ENCODE results near the gene TFDP2.
"Not testable (repeated sequence)": the region's sequence is repeated elsewhere in the genome, so short reads cannot be mapped to it uniquely, and the experiment has no call there.

The TFDP2 gene

GRCh38 chr3:141930801-141931200, 218.5 kb downstream of the TFDP2 start:
- no peak for TF ChIP-seq CTCF (IDR thresholded peaks at IDR 0.05; ENCODE audit: borderline replicate concordance, control extremely low read depth, extremely low read depth, insufficient read depth, missing control alignments)
- in situ Hi-C loops (cut with MboI; ENCODE audit: low sequenced_read_pairs, unreplicated experiment), result no loop called here
- peak; percentile 16 for DNase-seq (ENCODE audit: low spot score)

GRCh38 chr3:141929341-141929995, 219.9 kb downstream of the TFDP2 start:
- in situ Hi-C loops (cut with MboI; ENCODE audit: low sequenced_read_pairs, unreplicated experiment), result no loop called here
- DNase-seq (ENCODE audit: low spot score), result no peak
- TF ChIP-seq CTCF (IDR thresholded peaks at IDR 0.05; ENCODE audit: borderline replicate concordance, control extremely low read depth, extremely low read depth, insufficient read depth, missing control alignments), result no peak

GRCh38 chr3:141928631-141929270, 220.6 kb downstream of the TFDP2 start:
- TF ChIP-seq CTCF (IDR thresholded peaks at IDR 0.05; ENCODE audit: borderline replicate concordance, control extremely low read depth, extremely low read depth, insufficient read depth, missing control alignments), result no peak
- in situ Hi-C loops (cut with MboI; ENCODE audit: low sequenced_read_pairs, unreplicated experiment), result no loop called here
- DNase-seq (ENCODE audit: low spot score), result peak; percentile 23

- no peak for DNase-seq (ENCODE audit: low spot score)
- in situ Hi-C loops (cut with MboI; ENCODE audit: low sequenced_read_pairs, unreplicated experiment), result no loop called here
- no peak for TF ChIP-seq CTCF (IDR thresholded peaks at IDR 0.05; ENCODE audit: borderline replicate concordance, control extremely low read depth, extremely low read depth, insufficient read depth, missing control alignments)
Measured at GRCh38 chr3:141926929-141927328, 222.4 kb downstream of the TFDP2 start.

GRCh38 chr3:141925677-141926076, 223.7 kb downstream of the TFDP2 start:
- in situ Hi-C loops (cut with MboI; ENCODE audit: low sequenced_read_pairs, unreplicated experiment), result not testable (repeated sequence)

GRCh38 chr3:141921316-141921715, 228.0 kb downstream of the TFDP2 start:
- in situ Hi-C loops (cut with MboI; ENCODE audit: low sequenced_read_pairs, unreplicated experiment), result no loop called here
- DNase-seq (ENCODE audit: low spot score), result peak; percentile 10
- TF ChIP-seq CTCF (IDR thresholded peaks at IDR 0.05; ENCODE audit: borderline replicate concordance, control extremely low read depth, extremely low read depth, insufficient read depth, missing control alignments), result no peak

More at GRCh38 chr3:141925677-141926076, 223.7 kb downstream of the TFDP2 start:
- not testable (repeated sequence) for DNase-seq (ENCODE audit: low spot score)

- in situ Hi-C loops (cut with MboI; ENCODE audit: low sequenced_read_pairs, unreplicated experiment), result no loop called here
- TF ChIP-seq CTCF (IDR thresholded peaks at IDR 0.05; ENCODE audit: borderline replicate concordance, control extremely low read depth, extremely low read depth, insufficient read depth, missing control alignments), result no peak
- DNase-seq (ENCODE audit: low spot score), result no peak
Measured at GRCh38 chr3:141920701-141921100, 228.6 kb downstream of the TFDP2 start.

Data from GM13976 (cell line).